PC-9 (cell line): ENCODE data around the gene SNAPIN. TPM values are rescaled to one million over a fixed set of nuclear protein-coding genes. Genes with fewer than 3 reads are reported as not detected.

Experiments used
- BruUV-seq: library from RNA; stranded (reverse); fragments of 400-500 nt; replicated peaks from 2 replicates; lab custom pipeline; 2021; lab: Mats Ljungman, UMichigan
- CTCF ChIA-PET: fragments of 300-600 bp; sonication (Branson Sonifier 250); formaldehyde crosslinking; loops from one replicate; lab custom pipeline; 2022; ENCODE audit warnings: antibody characterized with exemption; lab: Charles Lee
- POLR2A ChIA-PET: fragments of 300-600 bp; sonication (Branson Sonifier 250); formaldehyde crosslinking; loops from one replicate; lab custom pipeline; 2022; ENCODE audit warnings: antibody characterized with exemption; ENCODE audit not compliant: unreplicated experiment; lab: Charles Lee
- DNase-seq, 2 experiments: peaks; one replicate each; pipeline versions ENCODE4 v3.0.0 to v3.0.0-alpha.2; 2015 to 2022; ENCODE audit warnings: mixed read lengths in 1 of 2
- H2AFZ ChIP-seq: fragments of 200-600 bp; sonication (generic); 2 replicates; pipeline ENCODE4 v1.8.1; 2017; ENCODE audit warnings: antibody characterized with exemption
- H3F3A ChIP-seq: fragments of 200-600 bp; sonication (generic); 2 replicates; pipeline ENCODE4 v1.8.1; 2017; ENCODE audit warnings: antibody characterized with exemption, mild to moderate bottlenecking, low read depth; ENCODE audit not compliant: insufficient read depth
- H3K27ac ChIP-seq: fragments of 200-600 bp; sonication (generic); 2 replicates; pipeline ENCODE4 v1.6.1; 2016; ENCODE audit warnings: mixed run types
- H3K27me3 ChIP-seq: fragments of 200-600 bp; sonication (generic); 2 replicates; pipeline ENCODE4 v1.6.1; 2016; ENCODE audit warnings: low read depth, mixed run types; ENCODE audit not compliant: insufficient read depth
- H3K36me3 ChIP-seq: fragments of 200-600 bp; sonication (generic); 2 replicates; pipeline ENCODE4 v1.6.1; 2016; ENCODE audit warnings: low read depth, mixed run types
- H3K4me1 ChIP-seq: fragments of 200-600 bp; sonication (generic); replicated peaks from 2 replicates; pipeline ENCODE4 v1.6.1; 2016; ENCODE audit warnings: mixed run types; ENCODE audit not compliant: insufficient read depth
- H3K4me2 ChIP-seq: fragments of 200-600 bp; sonication (generic); 2 replicates; pipeline ENCODE4 v1.6.1; 2017; ENCODE audit warnings: mixed run types
- H3K4me3 ChIP-seq: fragments of 200-600 bp; sonication (generic); 2 replicates; pipeline ENCODE4 v1.6.1; 2016; ENCODE audit warnings: mixed run types
- H3K79me2 ChIP-seq: fragments of 200-600 bp; sonication (generic); 2 replicates; pipeline ENCODE4 v1.6.1; 2017; ENCODE audit warnings: low read depth, mixed run types
- H3K9me2 ChIP-seq: fragments of 200-600 bp; sonication (generic); 2 replicates; pipeline ENCODE4 v1.8.1; 2017; ENCODE audit warnings: mild to moderate bottlenecking; ENCODE audit not compliant: insufficient read depth
- H3K9me3 ChIP-seq: fragments of 200-600 bp; sonication (generic); 2 replicates; pipeline ENCODE4 v1.8.1; 2016; ENCODE audit warnings: low read depth; ENCODE audit not compliant: insufficient read depth
- H4K20me1 ChIP-seq: fragments of 200-600 bp; sonication (generic); 2 replicates; pipeline ENCODE4 v1.8.1; 2017; ENCODE audit not compliant: insufficient read depth
- EZH2 ChIP-seq: fragments of 200-600 bp; sonication (generic); IDR thresholded peaks from 2 replicates; pipeline ENCODE4 v1.8.0; 2017; ENCODE audit warnings: antibody characterized with exemption, low read depth
- intact Hi-C: fragments of 100-400 bp; cut with micrococcal nuclease; formaldehyde crosslinking; loops from one replicate; pipeline ENCODE4 v1.10.0; 2022; ENCODE audit not compliant: unreplicated experiment
- total RNA-seq: library from RNA; stranded (reverse); gene quantifications from 2 replicates; pipeline ENCODE4 v1.2.3, GENCODE V29; 2021
- TF ChIP-seq, protein P1 (sequence below): fragments of 200-600 bp; sonication (generic); conservative IDR thresholded peaks from 2 replicates; pipeline ENCODE4 v1.6.1; 2017; ENCODE audit warnings: mixed run types, antibody characterized with exemption, mild to moderate bottlenecking, moderate library complexity

The SNAPIN gene
- total RNA-seq, 1 experiment from 2014 or later, result 29.5 TPM

- Histone ChIP-seq H4K20me1 (no peaks in the 10 kb centered on the region), H3F3A (peaks cover 23% of the 10 kb centered on the region; the same call in 1 of the 2 replicates), H3K4me2 (peak overlapping the region; percentile 2), H3K27ac (peak overlapping the region; percentile 42), H3K27me3 (no peaks in the 10 kb centered on the region), H3K4me3 (no peak overlapping the region), H3K36me3 (no peaks in the 10 kb centered on the region), H3K79me2 (no peaks in the 10 kb centered on the region), H3K9me3 (no peaks in the 10 kb centered on the region), H3K9me2 (no peaks in the 10 kb centered on the region), H3K4me1 (peaks cover 11% of the 10 kb centered on the region), H2AFZ (peak overlapping the region; percentile 69; the same call in 1 of the 2 replicates)
- TF ChIP-seq EZH2, result no peak
- TF ChIP-seq, protein P1, sequence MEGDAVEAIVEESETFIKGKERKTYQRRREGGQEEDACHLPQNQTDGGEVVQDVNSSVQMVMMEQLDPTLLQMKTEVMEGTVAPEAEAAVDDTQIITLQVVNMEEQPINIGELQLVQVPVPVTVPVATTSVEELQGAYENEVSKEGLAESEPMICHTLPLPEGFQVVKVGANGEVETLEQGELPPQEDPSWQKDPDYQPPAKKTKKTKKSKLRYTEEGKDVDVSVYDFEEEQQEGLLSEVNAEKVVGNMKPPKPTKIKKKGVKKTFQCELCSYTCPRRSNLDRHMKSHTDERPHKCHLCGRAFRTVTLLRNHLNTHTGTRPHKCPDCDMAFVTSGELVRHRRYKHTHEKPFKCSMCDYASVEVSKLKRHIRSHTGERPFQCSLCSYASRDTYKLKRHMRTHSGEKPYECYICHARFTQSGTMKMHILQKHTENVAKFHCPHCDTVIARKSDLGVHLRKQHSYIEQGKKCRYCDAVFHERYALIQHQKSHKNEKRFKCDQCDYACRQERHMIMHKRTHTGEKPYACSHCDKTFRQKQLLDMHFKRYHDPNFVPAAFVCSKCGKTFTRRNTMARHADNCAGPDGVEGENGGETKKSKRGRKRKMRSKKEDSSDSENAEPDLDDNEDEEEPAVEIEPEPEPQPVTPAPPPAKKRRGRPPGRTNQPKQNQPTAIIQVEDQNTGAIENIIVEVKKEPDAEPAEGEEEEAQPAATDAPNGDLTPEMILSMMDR, result no peak
- intact Hi-C loops, result no loop called here
- BruUV-seq, result no TSS peak
- CTCF ChIA-PET, result interaction anchor here (0.7 kb wide), 1 partner anchor 19 kb away, joined by 3 read pairs; the partner anchor contains the start of gene CHTOP
- POLR2A ChIA-PET, result interaction anchor here (0.6 to 0.9 kb wide), 3 partner anchors 26 to 129 kb away, joined by 3 to 7 read pairs (median 3); partner anchors contain the start of genes S100A13 and S100A14
- peak in 1 of 2 experiments; percentile 63 for DNase-seq
These were observed 5.5 kb upstream of the SNAPIN start for GRCh38 chr1:153652805-153653500.

- no peaks in the 10 kb centered on the region for H3K9me2 ChIP-seq
- no peaks in the 10 kb centered on the region for H3K9me3 ChIP-seq
- intact Hi-C loops, result loop anchor here (5.0 kb wide), 1 partner anchor 83 kb away; no protein-coding TSS in a partner anchor
- H3K4me3 ChIP-seq, result no peak overlapping the region
- ChIA-PET POLR2A (no interaction called here), CTCF (interaction anchor here (0.6 kb wide), 1 partner anchor 83 kb away, joined by 9 read pairs; no protein-coding TSS in a partner anchor)
- no peak for TF ChIP-seq EZH2
- TF ChIP-seq, protein P1, result no peak
- H3K4me1 ChIP-seq, result peaks cover 17% of the 10 kb centered on the region
- H3F3A ChIP-seq, result peaks cover 20% of the 10 kb centered on the region; the same call in 1 of the 2 replicates
- no peak overlapping the region for H3K27ac ChIP-seq
- H4K20me1 ChIP-seq, result no peaks in the 10 kb centered on the region
- no peak for DNase-seq
- BruUV-seq, result no TSS peak
- no peaks in the 10 kb centered on the region for H3K36me3 ChIP-seq
- peaks cover 12% of the 10 kb centered on the region for H3K79me2 ChIP-seq
- no peaks in the 10 kb centered on the region for H3K27me3 ChIP-seq
- H3K4me2 ChIP-seq, result no peak overlapping the region
- H2AFZ ChIP-seq, result no peak overlapping the region
These were observed 3.2 kb upstream of the SNAPIN start for GRCh38 chr1:153655333-153655732.

- TF ChIP-seq, protein P1, result no peak
- TF ChIP-seq EZH2, result no peak
- intact Hi-C loops, result loop anchor here (5.0 kb wide), 1 partner anchor 87 kb away; no protein-coding TSS in a partner anchor
- peaks cover 6% of the 10 kb centered on the region for H3K4me1 ChIP-seq
- peak overlapping the region; percentile 80 for H3K4me2 ChIP-seq
- no peaks in the 10 kb centered on the region for H3K9me3 ChIP-seq
- H4K20me1 ChIP-seq, result no peaks in the 10 kb centered on the region; the same call in 1 of the 2 replicates
- TSS peak; percentile 67 for BruUV-seq
- CTCF ChIA-PET, result interaction anchor here (0.6 kb wide), 1 partner anchor 32 kb away, joined by 3 read pairs; the partner anchor contains the start of gene S100A13
- no peaks in the 10 kb centered on the region for H3K27me3 ChIP-seq
- no peak for DNase-seq
- H3K27ac ChIP-seq, result 0 out of 2 replicates have a peak overlapping the region, but pooled peaks have one; percentile 55
- no peaks in the 10 kb centered on the region for H3K9me2 ChIP-seq
- peak overlapping the region; percentile 75; the same call in 1 of the 2 replicates for H2AFZ ChIP-seq
- H3F3A ChIP-seq, result peaks cover 52% of the 10 kb centered on the region
- peaks cover 12% of the 10 kb centered on the region for H3K79me2 ChIP-seq
- peak overlapping the region; percentile 72 for H3K4me3 ChIP-seq
- POLR2A ChIA-PET, result interaction anchor here (0.7 kb wide), 1 partner anchor 25 kb away, joined by 4 read pairs; no protein-coding TSS in a partner anchor
- H3K36me3 ChIP-seq, result peaks cover 16% of the 10 kb centered on the region
These were observed 652 bp downstream of the SNAPIN start for GRCh38 chr1:153659175-153659534.
